Mesothelial cell of epicardium (in vitro differentiated cells): ENCODE results near the gene ITPR1. TPM values are rescaled to one million over a fixed set of nuclear protein-coding genes. Genes with fewer than 3 reads are reported as not detected.
A peak's percentile ranks its signal among the peaks of the same experiment; 100 is the strongest.

ENCODE experiments used
- DNase-seq, 2 experiments: peaks; one replicate each; pipeline ENCODE4 v3.0.0; 2021; ENCODE audit warnings: low spot score in 2 of 2; ENCODE audit not compliant: unreplicated experiment in 2 of 2
- H3K27ac Mint-ChIP-seq: 2 replicates; pipeline ENCODE4 v1.8.0; 2021; ENCODE audit warnings: mixed read lengths
- H3K27me3 Mint-ChIP-seq: 2 replicates; pipeline ENCODE4 v1.8.0; 2021; ENCODE audit warnings: low read depth, mixed read lengths
- H3K36me3 Mint-ChIP-seq: 2 replicates; pipeline ENCODE4 v1.8.0; 2021; ENCODE audit warnings: mixed read lengths
- H3K4me1 Mint-ChIP-seq: 2 replicates; pipeline ENCODE4 v1.8.0; 2021; ENCODE audit warnings: mixed read lengths
- H3K4me3 Mint-ChIP-seq: 2 replicates; pipeline ENCODE4 v1.8.0; 2021; ENCODE audit warnings: mild to moderate bottlenecking, moderate library complexity, mixed read lengths
- H3K9me3 Mint-ChIP-seq: 2 replicates; pipeline ENCODE4 v1.8.0; 2021; ENCODE audit warnings: mixed read lengths
- CTCF ChIP-seq: fragments of 200-600 bp; sonication (generic); IDR thresholded peaks from one replicate; pipeline ENCODE4 v1.5.0; 2021; ENCODE audit warnings: antibody characterized with exemption; ENCODE audit not compliant: unreplicated experiment
- total RNA-seq: library from RNA; stranded (reverse); gene quantifications from 3 replicates; pipeline ENCODE4 v1.2.1, GENCODE V29; 2021

ITPR1 gene
- total RNA-seq, 1 donor from 2014 or later = 21.3 TPM

GRCh38 chr3:4812591-4812990 lies 319.4 kb downstream of the ITPR1 start:
- Mint-ChIP-seq H3K4me3 (no peak overlapping the region), H3K27ac (peak overlapping the region; percentile 17), H3K9me3 (peaks cover 14% of the 10 kb centered on the region), H3K36me3 (peaks cover 20% of the 10 kb centered on the region), H3K4me1 (peaks cover 10% of the 10 kb centered on the region), H3K27me3 (no peaks in the 10 kb centered on the region)
- TF ChIP-seq CTCF = no peak
- no peak for DNase-seq

GRCh38 chr3:4813909-4814304 lies 320.8 kb downstream of the ITPR1 start:
- TF ChIP-seq CTCF = no peak
- H3K27ac Mint-ChIP-seq = peak overlapping the region; percentile 38
- no peak overlapping the region for H3K4me3 Mint-ChIP-seq
- peaks cover 31% of the 10 kb centered on the region for H3K36me3 Mint-ChIP-seq
- H3K27me3 Mint-ChIP-seq = no peaks in the 10 kb centered on the region
- H3K4me1 Mint-ChIP-seq = peaks cover 10% of the 10 kb centered on the region
- peaks cover 19% of the 10 kb centered on the region for H3K9me3 Mint-ChIP-seq
- DNase-seq = no peak

GRCh38 chr3:4814305-4814903 lies 321.3 kb downstream of the ITPR1 start:
- Mint-ChIP-seq H3K27me3 (no peaks in the 10 kb centered on the region), H3K36me3 (peaks cover 31% of the 10 kb centered on the region), H3K9me3 (peaks cover 19% of the 10 kb centered on the region), H3K27ac (no peak overlapping the region), H3K4me1 (peaks cover 12% of the 10 kb centered on the region), H3K4me3 (no peak overlapping the region)
- TF ChIP-seq CTCF = no peak
- no peak for DNase-seq

- H3K36me3 Mint-ChIP-seq = peaks cover 31% of the 10 kb centered on the region
- H3K27me3 Mint-ChIP-seq = no peaks in the 10 kb centered on the region
- no peak for TF ChIP-seq CTCF
- H3K9me3 Mint-ChIP-seq = peaks cover 19% of the 10 kb centered on the region
- no peak overlapping the region for H3K27ac Mint-ChIP-seq
- H3K4me1 Mint-ChIP-seq = peaks cover 15% of the 10 kb centered on the region
- no peak overlapping the region for H3K4me3 Mint-ChIP-seq
- no peak for DNase-seq
These were observed 321.9 kb downstream of the ITPR1 start for GRCh38 chr3:4814904-4815574.

GRCh38 chr3:4816306-4816705 lies 323.2 kb downstream of the ITPR1 start:
- Mint-ChIP-seq H3K4me1 (peaks cover 18% of the 10 kb centered on the region), H3K27me3 (no peaks in the 10 kb centered on the region), H3K9me3 (peaks cover 19% of the 10 kb centered on the region), H3K4me3 (no peak overlapping the region), H3K36me3 (peaks cover 31% of the 10 kb centered on the region), H3K27ac (no peak overlapping the region)
- DNase-seq = no peak
- TF ChIP-seq CTCF = no peak
